ENCODE data around the gene SEC14L2. TPM values are rescaled to one million over a fixed set of nuclear protein-coding genes. Genes with fewer than 3 reads are reported as not detected.

SEC14L2 gene
- total and polyA plus RNA-seq, 4 donors: 6.5 to 110 (median 49.6) TPM

DNA sequence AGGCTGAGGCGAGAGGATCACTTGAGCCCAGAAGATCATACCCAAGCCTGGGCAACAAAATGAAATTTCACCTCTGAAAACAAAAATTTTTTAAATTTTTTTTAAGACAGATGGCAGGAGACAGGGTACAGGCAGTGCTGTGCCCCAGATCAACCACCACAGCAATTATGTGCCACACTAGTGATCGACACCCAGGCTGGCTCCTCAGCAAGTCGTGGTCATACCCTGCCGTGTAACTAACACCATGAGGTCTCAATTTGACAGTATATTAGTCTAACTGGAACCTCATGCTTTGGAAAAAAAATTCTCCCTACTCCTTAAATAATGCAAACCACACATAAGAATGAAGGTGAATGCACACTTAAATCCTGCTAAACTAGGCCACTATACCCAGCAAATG, 48.4 kb upstream of the SEC14L2 start:
- Histone ChIP-seq H3K27me3 (ENCODE audit: control insufficient read depth in 4 of 4, insufficient read depth in 4 of 4, low read length in 3 of 4) (no peaks in the 10 kb centered on the region), H3K4me1 (ENCODE audit: control insufficient read depth in 4 of 4, insufficient read depth in 4 of 4, low read length in 3 of 4) (no peaks in the 10 kb centered on the region), H3K9me3 (ENCODE audit: control insufficient read depth in 4 of 4, low read length in 3 of 4) (no peaks in the 10 kb centered on the region), H3K4me3 (ENCODE audit: low read depth in 1 of 3, low read length in 3 of 3) (no peak overlapping the region), H3K36me3 (ENCODE audit: control insufficient read depth in 4 of 4, insufficient read depth in 3 of 4, low read depth in 1 of 4, low read length in 3 of 4) (peaks cover 34 to 82% (median 63%) of the 10 kb centered on the region in 4 donors), H3K27ac (ENCODE audit: low read depth in 1 of 2, low read length in 2 of 2) (no peak overlapping the region), H3K9ac (ENCODE audit: low read depth in 1 of 2, low read length in 2 of 2) (no peak overlapping the region)
- 90% methylated on average over 4 of the region's 4 CpGs for WGBS
- TF ChIP-seq HNF4G (IDR thresholded peaks at IDR 0.05) (no peak), SP1 (IDR thresholded peaks at IDR 0.05) (no peak), YY1 (IDR thresholded peaks at IDR 0.05) (no peak), NR2F2 (IDR thresholded peaks at IDR 0.05) (no peak), GABPA (IDR thresholded peaks at IDR 0.05 in 1 of 2, conservative IDR thresholded peaks at IDR 0.05 in 1 of 2) (no peak)
- TF ChIP-seq, protein P1, sequence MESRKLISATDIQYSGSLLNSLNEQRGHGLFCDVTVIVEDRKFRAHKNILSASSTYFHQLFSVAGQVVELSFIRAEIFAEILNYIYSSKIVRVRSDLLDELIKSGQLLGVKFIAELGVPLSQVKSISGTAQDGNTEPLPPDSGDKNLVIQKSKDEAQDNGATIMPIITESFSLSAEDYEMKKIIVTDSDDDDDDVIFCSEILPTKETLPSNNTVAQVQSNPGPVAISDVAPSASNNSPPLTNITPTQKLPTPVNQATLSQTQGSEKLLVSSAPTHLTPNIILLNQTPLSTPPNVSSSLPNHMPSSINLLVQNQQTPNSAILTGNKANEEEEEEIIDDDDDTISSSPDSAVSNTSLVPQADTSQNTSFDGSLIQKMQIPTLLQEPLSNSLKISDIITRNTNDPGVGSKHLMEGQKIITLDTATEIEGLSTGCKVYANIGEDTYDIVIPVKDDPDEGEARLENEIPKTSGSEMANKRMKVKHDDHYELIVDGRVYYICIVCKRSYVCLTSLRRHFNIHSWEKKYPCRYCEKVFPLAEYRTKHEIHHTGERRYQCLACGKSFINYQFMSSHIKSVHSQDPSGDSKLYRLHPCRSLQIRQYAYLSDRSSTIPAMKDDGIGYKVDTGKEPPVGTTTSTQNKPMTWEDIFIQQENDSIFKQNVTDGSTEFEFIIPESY (IDR thresholded peaks at IDR 0.05): no peak
- TF ChIP-seq, protein P2, sequence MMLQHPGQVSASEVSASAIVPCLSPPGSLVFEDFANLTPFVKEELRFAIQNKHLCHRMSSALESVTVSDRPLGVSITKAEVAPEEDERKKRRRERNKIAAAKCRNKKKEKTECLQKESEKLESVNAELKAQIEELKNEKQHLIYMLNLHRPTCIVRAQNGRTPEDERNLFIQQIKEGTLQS (IDR thresholded peaks at IDR 0.05): no peak
- no peak for DNase-seq (ENCODE audit: low spot score)

DNA sequence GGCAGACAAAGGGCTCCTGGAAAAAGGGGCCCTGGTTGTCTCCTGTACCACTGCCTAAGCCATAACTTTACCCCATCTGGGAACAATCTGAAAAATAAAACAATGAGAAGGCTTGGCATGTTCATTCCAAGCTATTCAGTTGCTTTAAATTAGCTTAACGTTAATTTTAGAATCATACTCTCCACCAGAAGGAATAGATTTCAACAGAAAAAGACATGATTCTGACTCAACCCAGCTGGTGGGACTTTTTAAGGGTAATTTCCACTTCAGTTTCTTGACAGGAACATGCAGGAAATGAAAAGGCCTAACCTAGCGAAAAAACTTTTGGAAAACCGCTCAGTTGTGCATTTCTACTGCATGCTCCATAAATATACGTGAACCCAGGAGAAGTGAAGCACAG, 48.0 kb upstream of the SEC14L2 start:
- no peak overlapping the region for H3K4me3 ChIP-seq (ENCODE audit: low read depth in 1 of 3, low read length in 3 of 3)
- peaks cover 0 to 3% (median 1%) of the 10 kb centered on the region in 4 donors for H3K4me1 ChIP-seq (ENCODE audit: control insufficient read depth in 4 of 4, insufficient read depth in 4 of 4, low read length in 3 of 4)
- no peak for DNase-seq (ENCODE audit: low spot score)
- TF ChIP-seq, protein P1 (IDR thresholded peaks at IDR 0.05): no peak
- TF ChIP-seq, protein P2 (IDR thresholded peaks at IDR 0.05): no peak
- no peak for TF ChIP-seq FOXA2 (IDR thresholded peaks at IDR 0.05)
- TF ChIP-seq NR2F2 (IDR thresholded peaks at IDR 0.05): no peak
- no peak for TF ChIP-seq JUND (IDR thresholded peaks at IDR 0.05)
- TF ChIP-seq, protein P3, sequence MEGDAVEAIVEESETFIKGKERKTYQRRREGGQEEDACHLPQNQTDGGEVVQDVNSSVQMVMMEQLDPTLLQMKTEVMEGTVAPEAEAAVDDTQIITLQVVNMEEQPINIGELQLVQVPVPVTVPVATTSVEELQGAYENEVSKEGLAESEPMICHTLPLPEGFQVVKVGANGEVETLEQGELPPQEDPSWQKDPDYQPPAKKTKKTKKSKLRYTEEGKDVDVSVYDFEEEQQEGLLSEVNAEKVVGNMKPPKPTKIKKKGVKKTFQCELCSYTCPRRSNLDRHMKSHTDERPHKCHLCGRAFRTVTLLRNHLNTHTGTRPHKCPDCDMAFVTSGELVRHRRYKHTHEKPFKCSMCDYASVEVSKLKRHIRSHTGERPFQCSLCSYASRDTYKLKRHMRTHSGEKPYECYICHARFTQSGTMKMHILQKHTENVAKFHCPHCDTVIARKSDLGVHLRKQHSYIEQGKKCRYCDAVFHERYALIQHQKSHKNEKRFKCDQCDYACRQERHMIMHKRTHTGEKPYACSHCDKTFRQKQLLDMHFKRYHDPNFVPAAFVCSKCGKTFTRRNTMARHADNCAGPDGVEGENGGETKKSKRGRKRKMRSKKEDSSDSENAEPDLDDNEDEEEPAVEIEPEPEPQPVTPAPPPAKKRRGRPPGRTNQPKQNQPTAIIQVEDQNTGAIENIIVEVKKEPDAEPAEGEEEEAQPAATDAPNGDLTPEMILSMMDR (IDR thresholded peaks at IDR 0.05; ENCODE audit: low read depth, low read length, missing input control): no peak
- no peak for TF ChIP-seq FOXA1 (IDR thresholded peaks at IDR 0.05)
- no peak for TF ChIP-seq TAF1 (conservative IDR thresholded peaks at IDR 0.05)
- TF ChIP-seq, protein P4, sequence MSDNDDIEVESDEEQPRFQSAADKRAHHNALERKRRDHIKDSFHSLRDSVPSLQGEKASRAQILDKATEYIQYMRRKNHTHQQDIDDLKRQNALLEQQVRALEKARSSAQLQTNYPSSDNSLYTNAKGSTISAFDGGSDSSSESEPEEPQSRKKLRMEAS (IDR thresholded peaks at IDR 0.05): no peak
- no peak for TF ChIP-seq GABPA (IDR thresholded peaks at IDR 0.05 in 1 of 2, conservative IDR thresholded peaks at IDR 0.05 in 1 of 2)
- no peak for TF ChIP-seq HNF4A (conservative IDR thresholded peaks at IDR 0.05)
- no peak for TF ChIP-seq SP1 (IDR thresholded peaks at IDR 0.05)
- TF ChIP-seq RXRA (IDR thresholded peaks at IDR 0.05): no peak
- H3K27ac ChIP-seq (ENCODE audit: low read depth in 1 of 2, low read length in 2 of 2): no peak overlapping the region
- H3K36me3 ChIP-seq (ENCODE audit: control insufficient read depth in 4 of 4, insufficient read depth in 3 of 4, low read depth in 1 of 4, low read length in 3 of 4): peaks cover 34 to 78% (median 59%) of the 10 kb centered on the region in 4 donors
- 79% methylated on average over 4 of the region's 4 CpGs for WGBS
- no peak overlapping the region for H3K9ac ChIP-seq (ENCODE audit: low read depth in 1 of 2, low read length in 2 of 2)
- no peaks in the 10 kb centered on the region for H3K27me3 ChIP-seq (ENCODE audit: control insufficient read depth in 4 of 4, insufficient read depth in 4 of 4, low read length in 3 of 4)
- no peaks in the 10 kb centered on the region for H3K9me3 ChIP-seq (ENCODE audit: control insufficient read depth in 4 of 4, low read length in 3 of 4)
